ENCODE data around the gene JADE1.

JADE1 gene

GRCh38 chr4:128880662-128881061 lies 71.2 kb downstream of the JADE1 start:
- no peak overlapping the region for H3K4me3 ChIP-seq (ENCODE audit: low read depth, low read length)
- TF ChIP-seq CTCF (IDR thresholded peaks at IDR 0.05; ENCODE audit: borderline replicate concordance, insufficient read depth, low read depth, low read length), result no peak

- TF ChIP-seq CTCF (IDR thresholded peaks at IDR 0.05; ENCODE audit: borderline replicate concordance, insufficient read depth, low read depth, low read length), result no peak
These were observed 95.3 kb downstream of the JADE1 start for GRCh38 chr4:128904821-128905220.

GRCh38 chr4:128906581-128906980 lies 97.1 kb downstream of the JADE1 start:
- TF ChIP-seq CTCF (IDR thresholded peaks at IDR 0.05; ENCODE audit: borderline replicate concordance, insufficient read depth, low read depth, low read length), result no peak
- no peak overlapping the region for H3K4me3 ChIP-seq (ENCODE audit: low read depth, low read length)

More at GRCh38 chr4:128904821-128905220, 95.3 kb downstream of the JADE1 start:
- no peak overlapping the region for H3K4me3 ChIP-seq (ENCODE audit: low read depth, low read length)

DNA sequence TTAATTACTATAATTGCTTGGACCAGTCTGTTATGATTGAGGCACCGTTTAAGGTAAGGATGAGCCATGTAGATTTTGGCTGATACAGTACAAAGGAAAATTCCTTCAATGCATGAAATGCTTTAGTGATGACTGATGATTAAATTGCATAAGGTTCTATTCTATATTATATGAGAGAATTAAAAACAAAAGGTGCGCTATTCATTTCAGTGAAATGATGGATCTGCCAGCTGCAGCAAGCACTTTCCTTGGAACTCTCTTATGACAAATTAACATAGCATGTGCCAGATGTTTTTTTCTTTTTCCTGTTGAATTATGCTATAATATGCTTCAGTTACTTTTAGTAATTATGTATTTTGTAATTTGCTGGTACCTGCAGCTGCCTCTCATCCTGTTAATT lies 98.5 kb downstream of the JADE1 start:
- H3K4me3 ChIP-seq (ENCODE audit: low read depth, low read length), result no peak overlapping the region
- TF ChIP-seq CTCF (IDR thresholded peaks at IDR 0.05; ENCODE audit: borderline replicate concordance, insufficient read depth, low read depth, low read length), result no peak

DNA sequence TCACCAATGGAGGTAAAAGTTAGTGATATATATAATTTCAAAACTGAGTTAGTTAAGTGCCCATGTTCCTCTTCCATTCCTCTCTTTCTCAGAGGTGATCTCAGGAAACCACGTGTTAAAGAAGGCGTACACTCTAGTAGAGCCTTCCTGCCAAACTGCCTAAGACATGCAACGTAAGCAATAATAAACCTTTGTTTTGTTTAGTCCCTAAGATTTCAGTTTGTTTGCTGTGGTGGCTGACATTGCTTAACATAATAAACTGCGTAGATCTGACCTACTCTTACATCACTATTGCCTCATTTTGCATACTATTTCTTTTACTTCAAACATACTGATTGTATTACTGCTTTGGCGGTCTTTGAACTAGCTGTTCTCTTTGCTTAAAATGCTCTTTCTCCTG lies 99.2 kb downstream of the JADE1 start:
- H3K4me3 ChIP-seq (ENCODE audit: low read depth, low read length), result no peak overlapping the region
- TF ChIP-seq CTCF (IDR thresholded peaks at IDR 0.05; ENCODE audit: borderline replicate concordance, insufficient read depth, low read depth, low read length), result no peak

DNA sequence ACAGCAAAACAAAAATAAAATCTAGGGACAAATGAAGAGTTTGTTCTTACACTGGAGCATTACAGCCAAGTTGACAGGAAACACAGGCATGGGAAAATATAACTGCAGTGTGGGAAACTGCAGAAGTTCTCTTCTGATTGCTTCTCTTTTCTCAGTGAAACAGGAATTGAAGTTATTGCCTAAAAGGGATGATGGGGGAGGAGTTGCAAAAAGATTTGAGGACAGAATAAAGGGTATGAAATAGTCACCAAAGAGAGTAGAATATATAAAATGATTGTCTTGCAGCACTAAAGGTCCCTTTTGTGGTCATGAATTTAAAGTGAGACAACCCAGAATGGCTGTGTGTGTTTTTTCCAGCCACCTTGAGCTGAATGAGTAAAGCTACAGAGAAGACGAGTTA lies 103.7 kb downstream of the JADE1 start:
- TF ChIP-seq CTCF (IDR thresholded peaks at IDR 0.05; ENCODE audit: borderline replicate concordance, insufficient read depth, low read depth, low read length), result no peak

DNA sequence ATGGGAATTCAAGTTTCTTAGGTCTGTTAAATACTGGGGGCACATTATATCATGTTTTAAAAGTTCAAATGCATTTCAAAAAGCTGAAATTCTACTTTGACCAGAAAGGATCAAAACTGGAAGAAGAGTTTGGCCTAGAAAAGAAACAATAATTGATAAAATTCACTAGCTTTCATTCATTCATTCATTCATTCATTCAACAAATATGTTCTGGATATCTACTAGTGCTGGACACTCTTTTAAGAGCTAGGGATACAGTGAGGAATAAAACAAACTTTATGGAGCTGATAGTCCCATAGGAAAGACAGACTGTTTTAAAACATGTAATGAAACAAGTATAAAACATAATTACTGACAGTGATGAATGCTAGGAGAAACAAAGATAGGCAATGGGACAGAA lies 106.0 kb downstream of the JADE1 start:
- TF ChIP-seq CTCF (IDR thresholded peaks at IDR 0.05; ENCODE audit: borderline replicate concordance, insufficient read depth, low read depth, low read length), result no peak
- no peak overlapping the region for H3K4me3 ChIP-seq (ENCODE audit: low read depth, low read length)

More for the DNA sequence above, 103.7 kb downstream of the JADE1 start:
- no peak overlapping the region for H3K4me3 ChIP-seq (ENCODE audit: low read depth, low read length)

Data from GM12875 (cell line).